GM21723 (cell line): ENCODE data around the gene MTA2.
"Not testable (repeated sequence)": the region's sequence is repeated elsewhere in the genome, so short reads cannot be mapped to it uniquely, and the experiment has no call there.

Source experiments
- ATAC-seq: cut with Tn5 transposase; IDR thresholded peaks from one replicate; pipeline ENCODE4 v1.9.1; 2021; ENCODE audit warnings: mild to moderate bottlenecking, moderate library complexity; ENCODE audit not compliant: unreplicated experiment

Gene MTA2

GRCh38 chr11:62601372-62602140 is at the start of gene MTA2:
TSS of gene MTA2 (minus strand) at chr11:62601865. CDS start at chr11:62601450, 415 bp downstream.
- ATAC-seq = peak; percentile 71

- ATAC-seq = not testable (repeated sequence)
These were observed 48.6 kb upstream of the MTA2 start for GRCh38 chr11:62650283-62650682.

DNA sequence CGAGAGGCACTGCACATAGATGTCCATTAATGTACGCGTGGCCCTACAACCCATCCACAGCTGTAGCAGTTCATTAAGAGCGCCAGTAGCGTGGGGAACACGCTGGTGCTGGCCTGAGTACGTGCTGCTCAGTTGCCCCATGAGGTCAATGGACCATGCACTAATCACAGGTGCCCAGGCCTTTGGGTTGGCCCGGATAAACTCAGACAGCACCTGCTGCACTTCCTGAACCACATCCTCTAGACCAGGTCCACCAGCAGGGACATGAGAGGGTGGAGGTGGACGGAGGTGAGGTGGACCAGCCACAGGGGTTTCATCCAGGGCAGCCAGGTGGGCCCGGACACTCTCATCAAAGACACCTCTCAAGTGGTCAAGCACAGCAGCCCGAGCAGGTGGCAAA is 47.8 kb upstream of the MTA2 start:
- ATAC-seq = no peak

GRCh38 chr11:62648967-62649364 is 47.3 kb upstream of the MTA2 start:
- ATAC-seq = no peak

DNA sequence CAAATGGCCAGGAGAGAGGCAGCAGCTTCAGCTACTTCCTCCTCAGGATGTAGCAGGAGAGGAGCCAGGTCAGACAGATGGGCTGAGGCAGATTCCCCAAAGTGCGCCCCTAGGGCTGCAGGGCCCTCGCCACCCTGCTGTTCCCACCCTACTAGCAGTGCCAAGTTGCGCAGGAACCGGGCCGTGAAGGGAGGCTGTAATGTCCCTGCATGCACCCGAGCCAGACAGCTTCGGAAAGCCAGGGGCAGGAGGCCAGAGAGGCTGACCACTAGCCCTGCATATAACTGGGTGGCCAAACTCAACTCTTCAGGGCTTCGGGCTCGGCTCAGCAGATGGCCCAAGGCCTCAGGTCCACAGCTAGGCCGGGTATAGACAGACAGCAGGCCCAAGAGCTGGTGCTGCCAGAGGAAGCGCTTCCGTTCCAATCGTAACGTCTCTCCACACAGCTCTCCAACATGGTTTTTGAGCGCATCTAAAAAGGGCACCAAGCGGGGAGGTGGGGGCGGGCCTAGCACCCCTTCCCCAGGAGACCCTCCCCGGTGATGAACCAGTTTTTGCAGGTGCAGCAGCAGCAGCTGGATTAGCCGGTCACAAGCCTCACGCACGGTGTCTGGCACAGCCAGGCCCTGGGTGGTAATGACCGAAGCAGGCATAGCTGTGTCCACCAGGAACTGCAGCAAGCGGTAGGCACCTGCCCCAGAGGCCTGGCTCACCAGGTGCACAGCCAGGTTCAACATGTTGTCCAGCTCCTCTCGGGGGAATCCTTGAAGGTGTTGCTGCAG is 46.7 kb upstream of the MTA2 start:
- no peak for ATAC-seq

DNA sequence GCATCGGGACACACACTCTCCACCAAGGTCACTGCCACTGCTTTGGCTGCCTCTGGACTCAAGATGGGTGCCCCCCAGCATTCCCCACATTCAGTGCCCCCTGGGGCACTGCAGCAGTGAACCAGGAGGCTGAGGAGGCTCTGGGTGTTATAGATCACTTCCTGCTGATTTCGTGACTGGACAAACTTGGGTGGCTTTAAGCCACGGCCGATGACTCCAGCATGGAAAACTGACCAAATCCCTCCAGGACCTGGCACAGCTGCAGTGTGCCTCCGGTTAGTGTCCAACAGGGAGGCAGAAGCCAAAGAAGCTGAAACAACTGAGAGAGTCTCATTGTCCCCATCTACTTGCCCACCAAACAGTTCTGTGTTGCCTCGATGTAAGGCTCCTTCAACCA is 45.9 kb upstream of the MTA2 start:
- no peak for ATAC-seq

DNA sequence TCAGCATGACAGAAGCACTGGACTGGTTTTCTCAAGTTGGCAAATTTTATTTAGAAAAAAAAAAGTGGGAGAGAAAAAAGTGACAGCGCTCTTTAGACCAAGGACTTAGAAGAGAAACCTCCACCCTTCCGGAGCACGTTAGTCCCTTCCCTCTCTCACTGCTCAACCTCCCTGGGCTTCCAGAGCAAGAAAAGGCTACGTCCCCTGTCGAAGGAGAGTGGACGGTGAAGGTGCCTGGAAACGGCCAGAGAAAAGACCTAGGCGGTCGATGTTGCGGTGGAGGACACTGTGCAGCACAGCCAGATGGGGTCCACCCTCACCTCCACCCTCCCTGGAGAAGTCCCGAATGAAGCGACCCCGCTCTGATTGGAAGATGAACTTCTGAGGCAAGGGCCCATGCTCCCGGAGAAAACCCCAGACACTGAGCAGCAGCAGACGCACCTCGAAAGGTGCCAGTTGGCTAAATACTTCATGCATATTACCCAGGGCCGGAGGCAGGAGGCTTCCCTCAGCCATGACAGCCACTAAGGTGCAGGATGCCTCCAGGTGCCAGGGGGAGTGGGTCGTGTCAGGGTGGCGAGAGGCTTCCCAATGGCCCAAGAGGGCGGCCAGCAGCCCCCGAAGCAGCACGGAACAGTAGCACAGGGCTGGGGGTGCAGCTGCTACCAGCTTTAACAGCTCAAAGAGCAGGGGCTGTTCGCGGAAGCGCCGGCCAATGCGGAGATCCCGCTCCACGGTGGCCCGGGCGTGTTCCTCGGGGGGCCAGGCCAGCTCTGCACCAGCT is 45.4 kb upstream of the MTA2 start:
- no peak for ATAC-seq

- peak; percentile 89 for ATAC-seq
These were observed 44.5 kb upstream of the MTA2 start, which contains the start of gene GANAB for GRCh38 chr11:62645946-62646824. TSS of gene GANAB (minus strand) at chr11:62646613. CDS start at chr11:62646599, 14 bp downstream.

- no peak for ATAC-seq
These were observed 43.9 kb upstream of the MTA2 start for GRCh38 chr11:62645671-62645945.

- ATAC-seq = no peak
These were observed 42.6 kb upstream of the MTA2 start for GRCh38 chr11:62644220-62644619.

GRCh38 chr11:62632492-62632891 is 30.8 kb upstream of the MTA2 start:
- ATAC-seq = no peak

DNA sequence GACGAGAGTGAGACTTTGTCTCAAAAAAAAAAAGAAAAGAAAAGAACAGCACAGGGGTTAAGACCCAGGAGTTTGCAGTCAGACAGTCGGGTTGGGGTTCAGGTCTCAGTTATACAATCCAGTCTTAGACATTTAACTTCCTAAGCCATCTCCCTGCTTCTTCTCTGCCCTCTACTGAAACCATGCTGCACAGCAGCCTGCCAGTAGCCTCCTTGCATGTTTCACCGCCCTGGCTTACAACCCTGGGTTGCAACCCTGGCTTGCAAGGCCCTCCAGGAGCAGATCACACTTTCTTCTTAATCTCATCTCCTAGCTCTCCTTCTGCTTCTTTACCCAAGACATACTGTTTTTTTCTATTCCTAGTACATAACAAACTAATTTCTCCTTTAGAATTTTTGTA is 26.0 kb upstream of the MTA2 start:
- no peak for ATAC-seq

DNA sequence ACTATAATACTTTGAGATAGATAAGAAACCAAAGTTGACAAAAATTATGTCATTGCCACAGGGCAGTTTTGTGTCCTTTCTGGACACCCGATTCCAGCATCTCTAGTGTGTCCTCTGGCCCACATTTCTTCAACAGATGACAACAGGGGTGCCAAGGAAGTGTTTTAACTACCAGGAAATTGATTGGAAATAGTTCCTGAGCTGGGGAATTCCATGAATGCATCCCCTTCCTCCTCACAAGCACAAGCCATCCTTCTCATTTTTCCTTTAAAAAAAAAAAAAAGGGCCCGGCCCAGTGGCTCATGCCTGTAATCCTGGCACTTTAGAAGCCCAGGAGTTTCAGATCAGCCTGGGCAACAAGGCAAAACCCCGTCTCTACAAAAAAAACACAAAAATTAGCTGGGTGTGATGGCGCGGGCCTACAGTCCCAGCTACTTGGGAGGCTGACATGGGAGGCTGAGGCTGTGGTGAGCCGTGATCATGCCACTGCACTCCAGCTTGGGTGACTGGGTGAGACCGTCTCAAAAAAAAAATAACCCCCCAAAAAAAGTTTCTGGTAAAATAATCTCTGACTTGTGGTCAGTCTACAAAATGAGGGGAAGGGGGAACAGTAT is 20.9 kb upstream of the MTA2 start:
- ATAC-seq = no peak

DNA sequence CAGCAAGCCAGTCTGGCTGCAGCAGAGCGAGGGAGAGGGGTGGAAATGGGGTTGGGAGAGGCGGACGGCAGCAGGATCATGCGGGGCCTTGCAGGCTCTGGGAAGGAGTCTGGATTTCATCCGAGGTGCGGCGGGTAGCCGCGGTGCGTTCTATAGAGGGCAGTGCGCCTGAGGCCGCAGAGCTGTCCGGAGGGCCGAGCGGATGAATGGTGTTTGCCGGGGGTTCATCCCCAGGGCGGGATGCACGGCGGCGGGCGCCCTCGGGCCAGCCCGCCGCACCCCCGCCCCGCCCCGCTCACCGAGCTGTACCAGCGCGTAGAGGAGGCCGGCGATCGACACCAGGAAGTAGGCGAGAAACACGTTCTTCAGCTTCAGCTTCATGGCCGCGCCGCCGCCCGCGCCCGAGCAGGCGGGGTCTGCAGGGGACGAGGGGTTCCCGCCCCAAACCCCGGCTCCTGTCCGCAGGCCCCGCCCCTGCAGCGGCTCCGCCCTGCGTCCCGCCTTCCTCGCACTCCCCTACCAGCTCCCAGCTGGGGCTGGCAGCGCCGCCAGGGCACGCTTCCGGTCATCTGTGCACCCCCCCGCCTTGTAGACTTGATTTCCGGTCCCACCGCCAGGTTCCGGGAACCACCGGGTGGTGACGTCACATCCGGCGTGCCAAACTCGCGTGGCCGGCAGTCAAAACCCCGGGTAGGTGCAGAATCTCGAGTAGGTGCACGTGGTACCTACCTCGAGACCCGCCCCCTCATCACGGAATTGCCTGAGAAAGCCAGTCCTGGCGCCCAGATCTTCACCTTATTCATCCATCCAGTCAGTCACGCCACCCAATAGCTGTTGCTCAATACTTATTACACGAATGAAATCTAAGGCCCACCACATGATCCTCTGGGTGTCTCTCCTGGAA is 20.2 kb upstream of the MTA2 start, which contains the start of gene B3GAT3:
B3GAT3 (minus strand) TSS at position 420 of the 904 bp plus-strand sequence; CDS start at position 381, 39 bp downstream.
- peak; percentile 91 for ATAC-seq

GRCh38 chr11:62621027-62621566 is 19.4 kb upstream of the MTA2 start:
- no peak for ATAC-seq

DNA sequence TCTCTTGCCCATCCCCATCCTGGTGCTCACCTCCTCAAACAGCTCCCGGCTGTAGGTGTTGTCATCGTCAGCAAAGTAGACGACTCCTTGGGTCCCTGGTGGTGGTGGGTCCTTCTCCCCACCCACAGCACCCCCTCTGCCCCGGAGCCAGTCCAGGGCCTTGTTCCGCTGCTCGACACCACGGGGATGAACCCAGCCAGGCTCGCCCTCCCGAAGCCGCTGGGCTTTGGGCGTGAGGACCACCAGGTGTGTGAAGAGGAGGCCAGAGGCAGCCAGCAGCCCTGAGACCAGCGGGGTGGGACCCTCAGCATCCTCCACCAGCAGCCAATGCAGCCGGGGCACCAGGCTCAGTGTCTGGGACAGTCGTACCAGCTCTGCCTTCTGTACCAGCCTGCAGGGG is 15.3 kb upstream of the MTA2 start:
- not testable (repeated sequence) for ATAC-seq

DNA sequence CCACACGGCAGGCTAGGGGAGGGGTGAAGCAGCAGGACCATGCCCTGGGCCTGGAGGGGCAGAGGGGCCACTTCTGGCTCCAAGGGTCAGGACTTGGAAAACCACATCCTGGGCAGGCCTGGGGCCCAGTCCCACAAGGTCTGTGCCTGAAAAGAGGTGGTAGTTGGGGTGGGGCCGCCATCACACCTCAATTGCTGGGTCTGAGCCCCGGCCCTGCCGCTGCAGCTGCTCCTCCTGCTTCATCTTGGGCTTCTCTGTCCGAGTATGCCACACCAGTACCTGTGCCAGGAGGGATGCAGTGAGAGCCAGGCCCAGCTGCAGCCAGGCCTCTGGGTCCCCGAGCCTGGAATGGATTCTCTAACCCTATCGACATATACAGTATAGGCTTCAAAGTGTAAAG is 13.9 kb upstream of the MTA2 start:
- no peak for ATAC-seq

GRCh38 chr11:62614275-62614674 is 12.6 kb upstream of the MTA2 start:
- no peak for ATAC-seq

DNA sequence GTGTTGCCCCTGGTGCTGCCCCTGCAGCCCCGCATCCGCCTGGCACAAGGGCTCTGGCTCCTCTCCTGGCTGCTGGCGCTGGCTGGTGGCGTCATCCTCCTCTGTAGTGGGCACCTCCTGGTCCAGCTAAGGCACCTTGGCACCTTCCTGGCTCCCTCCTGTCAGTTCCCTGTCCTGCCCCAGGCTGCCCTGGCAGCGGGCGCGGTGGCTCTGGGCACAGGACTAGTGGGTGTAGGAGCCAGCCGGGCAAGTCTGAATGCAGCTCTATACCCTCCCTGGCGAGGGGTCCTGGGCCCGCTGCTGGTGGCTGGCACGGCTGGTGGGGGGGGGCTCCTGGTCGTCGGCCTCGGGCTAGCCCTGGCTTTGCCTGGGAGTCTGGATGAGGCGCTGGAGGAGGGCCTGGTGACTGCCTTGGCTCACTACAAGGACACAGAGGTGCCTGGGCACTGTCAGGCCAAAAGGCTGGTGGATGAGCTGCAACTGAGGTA is 11.7 kb upstream of the MTA2 start:
- ATAC-seq = no peak
